GM12801 (cell line): Measurements from ENCODE around the gene DHX57.

Experiments used
- CTCF ChIP-seq: IDR thresholded peaks from one replicate; pipeline ENCODE4 v1.5.1; 2011; ENCODE audit warnings: control low read depth; ENCODE audit not compliant: insufficient read length; ENCODE audit errors: extremely low read depth

The DHX57 gene

GRCh38 chr2:38871432-38871831 is 4.3 kb downstream of the DHX57 start:
- no peak for TF ChIP-seq CTCF

- TF ChIP-seq CTCF = no peak
Observed at GRCh38 chr2:38866773-38867443, 8.8 kb downstream of the DHX57 start.

GRCh38 chr2:38863061-38863695 is 12.6 kb downstream of the DHX57 start:
- TF ChIP-seq CTCF = no peak

GRCh38 chr2:38862476-38862875 is 13.3 kb downstream of the DHX57 start:
- TF ChIP-seq CTCF = no peak

DNA sequence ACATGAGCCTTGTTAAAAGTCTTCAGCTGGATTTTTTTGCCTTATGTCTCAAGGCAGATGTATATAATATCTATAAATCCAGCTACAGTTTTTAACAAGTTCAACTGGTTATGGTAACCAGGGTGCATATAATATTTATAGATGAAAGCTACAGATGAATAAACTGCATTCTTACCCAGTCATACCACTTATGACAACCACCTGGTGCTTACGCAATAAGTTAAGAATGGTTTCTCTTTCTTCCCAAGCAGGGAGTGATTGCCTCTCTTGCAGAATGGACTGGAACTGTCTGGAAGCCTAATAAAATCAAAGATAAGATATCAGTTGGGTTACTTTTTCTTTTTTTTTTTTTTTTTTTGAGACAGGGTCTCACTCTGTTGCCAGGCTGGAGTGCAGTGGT is 19.6 kb downstream of the DHX57 start:
- TF ChIP-seq CTCF = no peak

- TF ChIP-seq CTCF = no peak
Observed at GRCh38 chr2:38850045-38850444, 25.7 kb downstream of the DHX57 start.

DNA sequence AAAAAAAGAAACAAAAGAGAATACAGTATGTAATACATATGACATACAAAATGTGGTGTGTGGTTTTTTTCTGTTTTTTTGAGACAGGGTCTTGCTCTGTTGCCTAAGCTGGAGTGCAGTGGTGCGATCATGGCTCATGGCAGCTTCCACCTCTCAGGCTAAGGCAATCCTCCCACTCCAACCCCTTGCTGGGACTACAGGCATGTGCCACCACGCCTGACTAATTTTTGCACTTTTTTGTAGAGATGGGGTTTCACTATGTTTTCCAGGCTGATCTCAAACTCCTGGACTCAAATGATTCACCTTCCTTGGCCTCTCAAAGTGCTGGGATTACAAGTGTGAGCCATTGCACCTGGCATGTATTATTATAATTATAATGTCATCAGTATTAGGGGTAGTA is 38.9 kb downstream of the DHX57 start:
- TF ChIP-seq CTCF = no peak
